Right renal pelvis (tissue), 4 donors: ENCODE results near the gene ARPC3. TPM values are rescaled to one million over a fixed set of nuclear protein-coding genes. Genes with fewer than 3 reads are reported as not detected.
"Not testable (repeated sequence)": the region's sequence is repeated elsewhere in the genome, so short reads cannot be mapped to it uniquely, and the experiment has no call there.

Experiments used
- DNase-seq, 4 donors: peaks; one replicate each; pipeline ENCODE4 v3.0.0-alpha.2; 2013; ENCODE audit warnings: low read depth in 4 of 4, low spot score in 3 of 4, missing footprints in 1 of 4
- polyA plus RNA-seq, 4 donors: library from polyadenylated mRNA; unstranded; fragments of 120-200 nt; gene quantifications; one replicate each; pipeline ENCODE4 v1.2.1, GENCODE V29; 2013; ENCODE audit not compliant: insufficient read length in 4 of 4

Gene ARPC3
- 100 to 1,000 TPM; 261 to 306 (median 285) TPM for polyA plus RNA-seq

DNA sequence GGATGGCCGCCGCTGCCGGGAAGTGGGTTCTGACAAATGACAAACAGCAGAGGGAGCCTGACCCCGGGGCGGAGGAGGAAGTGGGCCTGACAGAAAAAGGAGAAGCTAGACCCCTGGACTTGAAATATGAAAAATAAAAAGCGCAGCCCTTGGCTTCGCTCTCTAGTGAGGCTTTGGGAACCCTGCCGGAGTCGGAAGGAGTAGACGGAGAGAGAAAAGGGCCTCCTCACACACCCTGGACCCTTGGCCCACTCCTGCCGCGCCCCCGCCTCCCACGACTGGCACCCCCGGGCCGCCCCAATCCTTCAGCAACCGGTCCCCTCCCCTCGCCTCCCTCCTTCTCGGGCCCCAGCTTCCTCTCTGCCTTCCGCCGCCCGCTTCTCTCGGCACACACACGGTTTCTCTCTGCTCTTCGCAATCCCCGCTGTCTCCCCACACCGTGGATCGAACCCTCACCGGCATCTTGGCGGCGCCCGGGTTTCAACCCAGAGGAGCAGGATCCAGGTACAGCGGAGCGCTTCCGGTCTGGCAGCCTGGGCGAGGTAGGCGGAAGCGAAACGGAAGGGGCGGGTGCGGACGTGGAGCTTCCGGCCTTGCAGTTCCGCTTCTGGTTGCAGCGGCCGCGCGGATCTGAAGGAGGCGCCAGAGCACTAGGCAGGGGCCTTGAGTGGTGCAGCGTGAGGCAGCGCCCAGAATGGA lies at the start of gene ARPC3:
TSS of gene ARPC3 (minus strand) at position 539 of the 699 bp plus-strand sequence. CDS start at position 462, 77 bp downstream.
- DNase-seq, result peak; percentile 86 to 92 (median 88)

DNA sequence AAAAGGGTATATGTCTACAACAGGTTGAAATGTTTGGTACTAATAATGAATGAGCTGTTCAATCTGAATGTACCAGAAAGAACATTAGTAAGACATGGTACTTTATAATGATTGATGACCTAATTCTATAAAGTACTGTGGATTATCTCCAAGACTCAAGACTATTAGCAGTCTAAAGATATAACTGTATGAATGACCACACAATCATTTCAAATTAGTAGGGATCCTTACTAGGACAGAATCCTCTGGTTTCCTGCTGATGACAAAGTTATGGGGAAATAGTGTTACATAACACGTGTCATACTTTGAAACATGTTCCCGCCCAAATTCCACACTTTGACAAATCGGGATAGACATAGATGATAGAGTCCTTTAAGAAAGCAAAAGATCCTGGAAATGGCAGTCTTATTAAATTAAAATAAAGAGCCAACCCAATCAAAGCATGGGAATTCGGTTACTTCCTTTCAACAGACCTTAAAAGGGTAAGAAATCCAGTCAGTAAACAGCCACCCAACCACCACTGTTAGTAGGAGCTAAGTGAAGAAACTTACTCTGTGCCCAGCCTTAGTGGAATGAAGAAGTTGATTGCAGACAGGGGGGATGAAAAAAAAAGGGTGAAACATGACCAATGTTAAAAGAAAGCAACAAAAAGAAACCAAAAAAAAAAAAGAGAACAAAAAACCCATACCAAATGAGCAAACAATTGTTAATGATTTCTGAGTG lies 49.0 kb upstream of the ARPC3 start:
- no peak for DNase-seq

DNA sequence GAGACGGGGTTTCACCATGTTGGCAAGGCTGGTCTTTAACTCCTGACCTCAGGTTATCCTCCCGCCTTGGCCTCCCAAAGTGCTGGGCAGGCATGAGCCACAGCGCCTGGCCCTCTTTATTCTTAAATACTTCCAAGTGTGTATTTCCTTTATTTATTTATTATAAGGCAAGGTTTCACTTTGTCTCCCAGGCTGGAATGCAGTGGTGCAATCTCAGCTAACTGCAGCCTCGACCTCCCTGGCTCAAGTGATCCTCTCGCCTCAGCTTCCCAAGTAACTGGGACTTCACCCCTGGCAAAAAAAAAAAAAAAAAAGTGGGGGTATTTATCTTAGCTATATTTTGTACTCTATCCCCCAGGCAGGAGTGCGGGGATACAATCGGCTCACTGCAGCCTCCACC lies 25.3 kb upstream of the ARPC3 start:
- no peak for DNase-seq

DNA sequence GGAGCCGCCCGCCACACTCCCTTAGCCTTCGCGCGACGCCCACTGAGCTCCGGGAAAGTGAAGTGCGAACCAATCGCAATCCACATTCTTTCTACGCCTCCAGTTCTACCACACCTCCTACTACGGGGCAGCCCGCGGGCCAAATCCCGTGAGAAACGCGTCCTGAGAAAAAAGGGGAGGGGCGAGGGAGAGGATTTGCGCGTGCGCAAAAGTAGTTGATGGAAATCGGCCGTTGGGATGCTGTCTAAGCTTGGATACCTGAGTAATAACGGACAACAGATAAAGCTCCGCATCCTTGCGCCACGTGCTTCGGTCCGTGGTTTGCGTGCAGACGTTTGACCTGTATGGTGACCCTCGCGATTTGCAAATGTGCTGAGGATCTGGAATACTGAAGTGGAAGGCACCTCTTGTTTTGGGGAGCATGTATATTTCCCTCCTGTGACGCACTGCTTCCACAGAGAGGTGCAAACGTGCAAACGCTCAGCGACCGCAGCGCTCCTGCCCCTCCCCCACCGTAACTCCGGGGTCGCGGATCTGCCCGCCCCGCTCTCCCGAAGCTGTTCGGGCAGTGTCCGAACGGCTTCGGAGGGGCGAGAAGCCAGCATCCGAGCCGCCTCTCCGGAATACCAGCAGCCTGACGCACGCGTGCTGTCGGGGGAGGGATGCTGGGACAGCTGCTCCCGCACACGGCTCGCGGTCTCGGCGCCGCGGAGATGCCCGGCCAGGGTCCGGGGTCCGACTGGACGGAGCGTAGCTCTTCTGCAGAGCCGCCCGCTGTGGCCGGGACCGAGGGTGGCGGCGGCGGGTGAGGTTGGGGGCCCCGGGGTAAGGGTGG lies 18.3 kb upstream of the ARPC3 start, which contains the start of the genes FAM216A and GPN3:
TSS of gene FAM216A (plus strand) at position 632 of the 835 bp plus-strand sequence. CDS start at position 663, 31 bp downstream.
TSS of gene GPN3 (minus strand) at position 44 of the 835 bp plus-strand sequence. CDS start 54 bp downstream, outside the sequence.
- peak; percentile 96 to 99 (median 97) for DNase-seq

DNA sequence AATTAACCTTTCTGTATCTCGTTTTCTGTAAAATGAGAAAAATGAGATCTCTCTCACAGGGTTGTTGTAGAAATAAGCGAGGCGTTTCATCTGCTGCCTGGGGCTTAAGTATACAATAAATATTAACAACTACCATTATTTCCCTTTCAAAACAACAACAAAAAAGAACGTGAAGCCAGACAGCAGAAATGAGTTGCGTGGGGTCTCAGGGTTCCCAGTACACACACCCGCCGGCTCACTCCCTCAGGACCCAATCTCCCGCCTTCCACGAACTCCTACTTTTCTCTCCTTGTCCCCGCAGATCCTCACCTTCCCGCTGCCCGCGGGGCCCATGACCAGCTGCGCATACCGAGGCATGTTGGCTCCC lies 17.7 kb upstream of the ARPC3 start:
- DNase-seq, result no peak

DNA sequence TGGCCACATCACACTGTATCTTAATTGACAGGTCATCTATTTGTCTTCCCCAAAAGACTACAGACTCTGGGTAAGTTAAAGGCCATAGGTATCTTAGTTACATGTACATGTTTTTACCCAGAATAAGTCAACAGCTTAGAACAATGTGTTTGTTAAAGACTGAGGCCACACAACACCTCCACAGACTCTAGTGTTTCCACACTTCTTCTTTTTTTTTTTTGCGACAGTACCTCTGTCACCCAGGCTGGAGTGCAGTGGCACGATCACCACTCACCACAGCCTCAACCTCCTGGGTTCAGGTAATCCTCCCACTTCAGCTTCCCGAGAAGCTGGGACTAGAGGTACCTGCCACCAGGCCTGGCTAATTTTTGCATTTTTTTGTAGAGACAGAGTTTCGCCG lies 16.7 kb upstream of the ARPC3 start:
- DNase-seq, result no peak

DNA sequence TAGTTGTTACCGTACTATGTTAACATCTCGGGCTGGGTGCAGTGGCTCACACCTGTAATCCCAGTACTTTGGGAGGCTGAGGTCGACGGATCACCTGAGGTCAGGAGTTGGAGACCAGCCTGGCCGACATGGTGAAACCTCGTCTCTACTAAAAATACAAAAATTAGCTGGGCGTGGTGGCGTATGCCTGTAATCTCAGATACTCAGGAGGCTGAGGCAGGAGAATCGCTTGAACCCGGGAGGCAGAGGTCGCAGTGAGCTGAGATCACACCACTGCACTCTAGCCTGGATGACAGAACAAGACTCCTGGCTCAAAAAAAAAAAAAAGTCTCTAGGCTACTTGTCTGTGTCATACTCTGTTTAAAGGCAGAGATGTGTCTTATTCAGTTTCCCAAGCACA lies 15.6 kb upstream of the ARPC3 start:
- not testable (repeated sequence) for DNase-seq

DNA sequence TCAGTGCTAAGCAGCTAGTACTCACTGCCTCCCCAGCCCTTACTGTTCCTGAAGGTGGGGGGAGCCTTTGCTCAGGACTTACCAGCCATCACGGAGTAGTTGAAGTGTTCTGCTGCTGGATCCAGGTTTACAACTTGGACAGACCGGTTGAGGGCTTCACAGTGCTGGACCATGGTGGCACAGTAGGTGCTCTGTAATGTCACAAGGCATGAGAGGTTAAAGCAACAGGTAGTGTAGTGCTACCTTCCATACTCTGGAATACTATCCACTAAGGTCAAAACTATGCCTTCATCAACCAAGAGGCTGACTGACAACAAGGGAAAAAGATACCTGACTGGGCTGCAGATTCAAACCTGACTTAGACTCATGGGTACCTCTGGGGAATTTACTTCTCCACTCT lies 14.9 kb upstream of the ARPC3 start:
- DNase-seq, result no peak

DNA sequence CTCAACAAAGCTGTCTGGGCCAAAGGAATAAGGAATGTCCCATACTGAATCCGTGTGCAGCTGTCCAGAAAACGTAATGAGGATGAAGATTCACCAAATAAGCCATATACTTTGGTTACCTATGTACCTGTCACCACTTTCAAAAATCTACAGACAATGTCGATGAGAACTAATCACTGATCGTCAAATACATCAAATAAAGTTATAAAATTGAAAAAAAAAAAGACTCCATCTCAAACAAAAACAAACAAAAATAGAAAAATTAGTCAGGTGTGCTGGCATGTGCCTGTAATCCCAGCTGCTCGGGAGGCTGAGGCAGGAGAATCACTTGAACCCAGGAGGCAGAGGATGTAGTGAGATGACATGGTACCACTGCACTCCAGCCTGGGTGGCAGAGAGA lies 11.1 kb upstream of the ARPC3 start:
- not testable (repeated sequence) for DNase-seq

DNA sequence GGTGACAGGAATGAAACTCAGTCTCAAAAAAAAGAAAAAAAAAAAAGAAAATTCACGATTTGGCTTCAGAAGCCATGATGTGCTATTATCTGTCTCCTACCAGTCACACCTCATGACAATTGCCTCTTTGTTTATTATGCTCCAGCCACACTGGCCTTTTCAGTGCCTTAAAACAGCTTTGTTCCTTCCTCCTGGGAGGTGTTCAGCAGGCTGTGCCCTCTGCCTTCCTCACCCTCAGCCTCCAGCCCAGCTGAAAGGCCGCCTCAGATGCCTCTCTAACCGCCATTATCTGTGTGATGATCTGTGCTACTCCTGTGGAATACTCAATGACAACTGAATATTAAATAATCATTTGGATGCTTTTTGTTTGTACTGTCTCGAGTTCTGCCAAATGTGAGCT lies 8.6 kb upstream of the ARPC3 start:
- DNase-seq, result no peak

DNA sequence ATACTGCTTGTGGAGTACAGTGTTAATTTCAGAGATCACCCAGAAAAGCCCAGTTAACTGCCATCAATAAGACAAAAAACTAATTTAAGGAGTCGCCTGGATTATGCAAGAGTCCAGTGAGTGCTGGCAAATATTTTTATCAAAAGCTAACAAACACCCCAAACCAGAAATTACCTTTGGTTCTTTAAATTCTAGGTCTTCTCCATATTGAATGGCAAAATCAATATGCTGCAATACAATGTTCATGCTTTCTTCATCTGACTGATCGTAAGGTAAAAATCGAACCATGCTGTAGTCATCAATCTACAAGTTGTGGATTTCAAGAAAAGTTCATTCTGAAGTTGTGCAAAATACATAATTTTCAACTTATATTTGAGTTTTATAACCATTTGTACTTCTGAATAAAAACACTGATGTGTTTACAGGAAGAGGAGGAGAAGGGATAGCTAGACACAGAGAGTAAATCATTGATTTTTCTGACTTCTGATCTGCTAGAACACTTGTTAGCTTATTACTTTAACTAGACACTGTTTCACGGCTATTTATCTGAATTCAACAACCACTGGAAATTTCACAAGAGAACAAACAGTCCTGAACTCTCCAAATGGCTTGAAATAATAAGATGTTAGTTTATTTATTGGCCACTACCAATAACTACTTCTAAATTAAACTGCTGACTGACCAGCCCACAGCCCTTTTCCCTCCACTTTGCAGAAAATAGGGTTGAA lies 3.6 kb upstream of the ARPC3 start:
- no peak for DNase-seq

DNA sequence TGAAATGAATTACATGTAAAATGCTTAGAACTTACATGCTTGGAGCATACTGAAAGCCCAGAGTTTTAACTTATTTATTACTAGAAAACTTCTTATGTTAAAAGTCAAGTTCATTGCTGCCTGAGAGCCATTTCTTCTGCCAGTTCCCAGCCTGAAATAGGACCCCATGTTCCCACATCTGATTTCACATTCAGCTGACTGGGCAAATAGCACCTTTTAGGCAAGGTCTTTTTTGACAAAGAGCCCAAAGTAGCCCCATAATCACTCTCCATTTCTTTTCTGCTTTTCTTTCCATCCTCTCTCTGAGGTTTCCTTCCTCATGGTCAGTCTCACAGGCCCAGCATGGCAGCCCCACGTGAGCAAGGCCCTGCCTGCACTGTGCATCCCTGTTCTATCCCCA lies 1.1 kb upstream of the ARPC3 start:
- no peak for DNase-seq

DNA sequence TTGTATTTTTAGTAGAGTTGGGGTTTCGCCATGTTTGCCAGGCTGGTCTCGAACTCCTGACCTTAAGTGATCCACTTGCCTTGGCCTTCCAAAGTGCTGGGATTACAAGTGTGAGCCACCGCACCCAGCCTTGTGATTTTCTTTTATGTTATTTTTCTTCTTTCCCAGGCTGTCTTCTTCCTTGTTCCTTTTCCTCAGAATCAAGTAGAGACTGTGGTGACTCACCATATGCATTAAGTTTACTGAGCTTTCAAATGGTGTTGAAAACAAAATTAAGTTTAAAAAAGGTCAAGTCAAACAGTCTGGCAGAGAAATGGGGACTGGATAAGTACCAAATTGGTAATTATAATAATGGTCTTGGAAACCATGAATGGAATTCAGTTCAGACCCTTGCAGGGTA lies 5.7 kb downstream of the ARPC3 start:
- DNase-seq, result no peak

DNA sequence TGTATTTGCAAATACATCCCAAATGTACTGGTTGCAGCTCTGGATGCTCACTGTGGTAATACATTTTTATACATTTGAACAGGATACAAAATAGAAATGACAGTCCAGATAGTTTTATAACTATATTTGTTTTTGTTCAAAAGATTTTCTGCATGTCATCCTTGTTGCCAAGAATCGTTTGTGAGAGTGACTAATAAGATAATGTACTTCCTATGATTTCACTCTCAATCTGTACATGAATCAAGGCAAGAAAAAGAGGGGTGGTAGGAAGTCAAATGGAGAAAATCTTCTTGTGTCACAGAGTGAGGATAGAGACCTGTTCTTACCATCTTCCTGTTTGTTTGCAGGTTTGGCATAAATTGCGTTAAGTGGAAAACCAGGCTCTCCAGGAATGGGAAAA lies 13.9 kb downstream of the ARPC3 start:
- DNase-seq, result no peak

DNA sequence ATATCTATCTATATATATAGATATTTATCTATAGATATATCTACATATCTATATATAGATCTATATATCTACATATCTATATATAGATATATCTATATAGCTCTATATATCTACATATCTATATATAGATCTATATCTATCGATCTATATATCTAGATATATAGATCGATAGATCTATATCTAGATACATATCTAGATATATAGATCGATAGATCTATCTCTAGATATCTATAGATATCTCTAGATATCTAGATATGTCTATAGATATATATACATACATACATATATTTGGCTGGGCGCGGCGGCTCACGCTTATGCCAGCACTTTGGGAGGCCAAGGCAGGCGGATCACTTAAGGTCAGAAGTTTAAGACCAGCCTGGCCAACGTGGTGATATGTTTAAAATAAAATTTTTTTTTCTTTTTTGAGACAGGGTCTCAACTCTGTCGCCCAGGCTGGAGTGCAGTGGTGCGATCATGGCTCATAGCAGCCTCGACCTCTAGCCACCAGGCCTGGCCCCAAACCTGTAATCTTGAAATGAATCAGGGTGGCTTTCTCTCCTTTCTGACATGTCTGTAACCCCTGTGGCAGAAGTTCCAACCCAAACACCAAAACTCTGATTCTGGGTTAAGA lies 18.1 kb downstream of the ARPC3 start:
- no peak for DNase-seq

DNA sequence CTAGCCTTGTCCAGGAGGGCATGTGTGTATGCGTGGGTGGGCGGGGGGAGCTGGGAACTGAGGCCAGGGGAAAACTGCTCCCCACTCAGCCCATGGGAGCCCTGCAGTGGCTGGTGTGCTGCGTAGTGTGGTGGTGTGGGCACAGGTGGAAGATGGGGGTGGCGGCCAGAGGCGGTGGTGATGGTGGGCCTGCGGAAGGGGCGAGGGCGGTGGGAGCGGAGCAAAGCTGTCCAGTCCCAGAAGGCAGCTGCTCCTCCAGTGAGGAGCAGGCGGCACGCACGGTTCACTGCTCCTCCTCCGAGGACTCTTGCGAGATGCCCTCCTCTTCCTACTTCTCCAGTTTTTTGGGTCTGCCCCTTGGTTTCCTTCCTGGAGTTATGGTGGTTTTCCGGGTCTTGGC lies 20.5 kb downstream of the ARPC3 start:
- not testable (repeated sequence) for DNase-seq

DNA sequence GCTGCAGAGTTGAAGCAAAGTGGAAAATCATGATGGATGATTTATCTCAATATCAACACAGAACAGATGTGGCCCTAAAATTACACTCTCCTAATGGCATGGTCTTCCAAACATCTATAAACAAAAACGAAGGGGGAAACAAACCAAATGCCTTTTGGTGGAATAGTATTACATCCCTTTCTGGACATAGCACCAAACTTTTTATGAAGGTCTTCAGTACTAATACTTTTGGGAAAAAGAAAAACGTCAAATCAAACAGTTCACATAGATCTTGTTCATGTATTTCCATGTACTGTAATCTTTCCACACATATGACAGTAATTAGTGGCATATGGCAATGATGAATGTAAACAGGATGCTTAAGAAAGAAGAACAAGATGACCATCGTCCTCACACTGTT lies 23.7 kb downstream of the ARPC3 start:
- no peak for DNase-seq

DNA sequence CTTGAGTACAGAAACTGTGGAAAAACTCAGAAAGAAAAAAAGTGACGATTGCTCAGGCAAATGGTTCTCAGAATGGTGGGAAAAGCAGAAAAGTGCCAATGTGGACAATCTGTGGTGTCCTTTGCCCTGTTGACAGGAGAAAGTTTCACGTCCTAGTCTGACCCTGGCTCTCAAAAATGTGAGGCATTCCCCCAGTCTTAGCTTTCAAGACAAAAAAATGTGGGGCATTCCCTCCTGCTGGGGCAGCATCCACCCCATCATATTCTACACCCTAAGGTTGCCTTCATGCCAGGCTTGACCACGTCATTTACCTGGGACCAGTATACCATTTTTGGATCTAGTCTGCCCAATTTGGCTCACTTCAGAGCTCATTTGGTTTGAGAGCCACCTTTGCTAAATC lies 25.9 kb downstream of the ARPC3 start:
- no peak for DNase-seq

DNA sequence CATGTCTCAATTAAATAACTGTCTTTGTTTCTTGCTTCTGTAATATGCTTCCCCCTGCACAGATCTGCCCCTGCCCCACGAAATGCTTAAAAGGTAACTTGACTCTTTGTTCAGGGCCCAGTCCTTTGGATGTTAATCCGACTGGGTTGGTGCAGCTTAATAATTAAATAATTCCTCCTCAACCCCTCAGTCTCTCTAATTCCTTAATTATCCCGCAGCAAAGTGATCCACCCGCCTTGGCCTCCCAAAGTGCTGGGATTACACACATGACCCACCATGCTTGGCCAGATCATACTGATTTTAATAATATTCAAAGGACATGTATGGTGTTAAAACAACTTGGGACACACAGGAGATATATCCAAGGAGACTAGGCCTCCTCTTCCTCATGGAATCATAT lies 28.4 kb downstream of the ARPC3 start:
- DNase-seq, result no peak

DNA sequence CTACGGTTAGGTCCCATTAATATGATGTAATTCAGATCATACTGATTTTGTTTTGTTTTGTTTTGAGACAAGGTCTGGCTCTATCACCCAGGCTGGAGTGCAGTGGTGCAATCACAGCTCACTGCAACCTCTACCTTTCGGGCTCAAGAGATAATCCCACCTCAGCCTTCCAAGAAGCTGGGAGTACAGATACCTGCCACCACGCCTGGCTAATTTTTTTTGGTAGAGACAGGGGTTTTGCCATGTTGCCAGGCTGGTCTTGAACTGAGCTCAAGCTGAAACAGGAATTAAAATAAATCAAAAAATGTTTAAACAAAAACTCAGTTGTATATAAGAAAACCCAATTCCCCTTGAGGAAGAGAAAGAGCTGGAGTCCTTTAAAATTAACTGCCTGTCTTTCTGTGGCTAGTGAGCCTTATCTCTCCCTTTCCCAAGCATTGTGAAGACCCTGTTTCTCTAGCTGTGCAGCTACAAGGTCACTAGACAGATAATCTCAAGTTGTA lies 28.9 kb downstream of the ARPC3 start:
- no peak for DNase-seq
